HepG2 (cell line): ENCODE results near the gene AUH. TPM values are rescaled to one million over a fixed set of nuclear protein-coding genes. Genes with fewer than 3 reads are reported as not detected.

Experiments
- ATAC-seq: fragments of 200-7000 bp; cut with Tn5 transposase; 3 replicates; pipeline ENCODE4 v1.9.1; 2020; ENCODE audit warnings: mild to moderate bottlenecking, moderate library complexity
- BruUV-seq: library from RNA; stranded (reverse); fragments of 400-500 nt; replicated peaks from 2 replicates; lab custom pipeline; 2021; lab: Mats Ljungman, UMichigan
- CTCF ChIA-PET: fragments of 300-600 bp; formaldehyde crosslinking; extraction: SDS; loops from one replicate; lab custom pipeline; 2021; ENCODE audit warnings: low total read pairs, inconsistent platforms, low intra/inter-chr PET ratio; lab: Yijun Ruan, JAX
- POLR2A ChIA-PET: fragments of 350-600 bp; sonication (Branson Sonifier 250); formaldehyde crosslinking; loops from one replicate; lab custom pipeline; 2020; ENCODE audit warnings: antibody characterized with exemption, inconsistent platforms; lab: Yijun Ruan, JAX
- DNase-seq: peaks from one replicate; pipeline ENCODE4 v3.0.0-alpha.2; 2015; ENCODE audit warnings: low spot score
- FAIRE-seq: peaks from 3 replicates; lab custom pipeline; 2011; peaks lifted over from hg19 to GRCh38; lab: Jason Lieb, UNC
- H2AFZ ChIP-seq: one replicate; pipeline ENCODE4 v1.6.1; 2011; ENCODE audit warnings: low read length, inconsistent platforms
- H3K27ac ChIP-seq: fragments of 300-600 bp; 3 replicates; pipeline ENCODE4 v1.8.0; 2011; ENCODE audit warnings: mixed run types, mild to moderate bottlenecking, mixed read lengths, low read length, inconsistent platforms; ENCODE audit not compliant: insufficient read depth; ENCODE audit errors: extremely low read length
- H3K27me3 ChIP-seq, 2 experiments: fragments of 200-600 bp in 1 of 2; 2 replicates in 1 of 2; 3 replicates in 1 of 2; pipeline versions ENCODE4 v1.6.0 to v1.8.0; 2011; ENCODE audit warnings: low read length in 2 of 2, mild to moderate bottlenecking in 2 of 2, moderate library complexity in 2 of 2, inconsistent platforms in 1 of 2; ENCODE audit not compliant: insufficient read depth in 2 of 2, control insufficient read depth in 1 of 2
- H3K36me3 ChIP-seq, 2 experiments: fragments of 200-600 bp in 1 of 2; replicated peaks in 1 of 2; 2 replicates in 1 of 2; 3 replicates in 1 of 2; pipeline versions ENCODE4 v1.5.1 to v1.8.0; 2011; ENCODE audit warnings: low read length in 2 of 2, inconsistent platforms in 1 of 2; ENCODE audit not compliant: insufficient read depth in 2 of 2, control insufficient read depth in 1 of 2
- H3K4me1 ChIP-seq: 2 replicates; pipeline ENCODE4 v1.5.1; 2012; ENCODE audit warnings: low read length, inconsistent platforms; ENCODE audit not compliant: insufficient read depth
- H3K4me2 ChIP-seq: 2 replicates; pipeline ENCODE4 v1.6.0; 2011; ENCODE audit warnings: low read depth, low read length, inconsistent platforms
- H3K4me3 ChIP-seq, 3 experiments: fragments of 200-600 bp in 1 of 3; sonication (generic), shearing (Covaris generic) in 1 of 3; replicated peaks in 1 of 3; 2 replicates each; pipeline ENCODE4 v1.5.1; 2011 to 2016; ENCODE audit warnings: low read length in 3 of 3, inconsistent platforms in 2 of 3, low read depth in 2 of 3, mild to moderate bottlenecking in 2 of 3, control low read depth in 1 of 3, mixed read lengths in 1 of 3; ENCODE audit not compliant: insufficient read depth in 1 of 3
- H3K79me2 ChIP-seq: one replicate; pipeline ENCODE4 v1.6.1; 2011; ENCODE audit warnings: low read length, inconsistent platforms; ENCODE audit not compliant: insufficient read depth
- H3K9ac ChIP-seq: 2 replicates; pipeline ENCODE4 v1.6.0; 2011; ENCODE audit warnings: mild to moderate bottlenecking, low read depth, low read length, inconsistent platforms; ENCODE audit not compliant: insufficient read depth
- H3K9me3 ChIP-seq: 2 replicates; pipeline ENCODE4 v1.5.1; 2012; ENCODE audit warnings: mild to moderate bottlenecking, low read length
- H4K20me1 ChIP-seq: 2 replicates; pipeline ENCODE4 v1.6.0; 2011; ENCODE audit warnings: inconsistent platforms, mild to moderate bottlenecking, low read length, moderate library complexity; ENCODE audit not compliant: insufficient read depth
- MED13 ChIP-seq: sonication (generic); formaldehyde crosslinking; IDR thresholded peaks from 2 replicates; pipeline ENCODE4 v1.5.0; 2020; ENCODE audit warnings: missing genetic modification reagents
- MTF1 ChIP-seq: sonication (generic); formaldehyde crosslinking; IDR thresholded peaks from 2 replicates; pipeline ENCODE4 v1.5.0; 2020; ENCODE audit warnings: missing genetic modification reagents
- ZNF614 ChIP-seq: IDR thresholded peaks from 2 replicates; pipeline ENCODE4 v1.6.1; 2018; ENCODE audit warnings: missing biosample characterization, missing genetic modification reagents, inconsistent platforms, borderline replicate concordance
- WGBS: methylation state at CpG from one replicate; pipeline ENCODE4 v1.1.6; 2017; ENCODE audit warnings: low lambda C conversion rate; 5-methylcytosine and 5-hydroxymethylcytosine counted together
- in situ Hi-C: cut with HindIII; loops from 2 replicates; pipeline ENCODE4 v1.10.0; 2017; ENCODE audit warnings: low pct_unique_long_range_greater_than_20kb; ENCODE audit not compliant: extremely low pct_ligation_motif_present
- intact Hi-C: fragments of 100-400 bp; cut with micrococcal nuclease; formaldehyde crosslinking; loops from one replicate; pipeline ENCODE4 v1.10.0; 2022; ENCODE audit not compliant: unreplicated experiment
- polyA plus RNA-seq, 8 experiments: library from polyadenylated mRNA; depleted of rRNA in 3 of 8; stranded (reverse) in 7 of 8; unstranded in 1 of 8; fragments of >200 nt; fragmentation: Illumina TruSeq in 4 of 8; extraction: Trizol in 4 of 8; gene quantifications; 2 replicates each; pipeline versions ENCODE4 v1.2.1 to v1.2.3, GENCODE V29; 2011 to 2016; ENCODE audit warnings: low read depth in 4 of 8, missing spikeins in 1 of 8, mixed read lengths in 1 of 8; ENCODE audit not compliant: insufficient read depth in 1 of 8
- total RNA-seq, 5 experiments: library from RNA; depleted of rRNA; stranded (reverse); fragments of >200 nt; fragmentation: Illumina TruSeq; extraction: Trizol; gene quantifications; 2 replicates each; pipeline ENCODE4 v1.2.3, GENCODE V29; 2016; ENCODE audit warnings: low read depth in 1 of 5
- TF ChIP-seq, protein P1 (sequence below): sonication (generic); formaldehyde crosslinking; conservative IDR thresholded peaks from 2 replicates; pipeline ENCODE4 v1.4.0; 2020; ENCODE audit warnings: mild to moderate bottlenecking, missing genetic modification reagents, moderate library complexity
- TF ChIP-seq, protein P2 (sequence below): sonication (generic); formaldehyde crosslinking; IDR thresholded peaks from 2 replicates; pipeline ENCODE4 v1.4.0; 2020; ENCODE audit warnings: missing genetic modification reagents, low read depth, mild to moderate bottlenecking, borderline replicate concordance

The AUH gene
- total and polyA plus RNA-seq, 2 of the 13 experiments (the other 11 are each of a cell fraction or from before 2014, with no cell fraction given), result 25.8 to 31.9 TPM

DNA sequence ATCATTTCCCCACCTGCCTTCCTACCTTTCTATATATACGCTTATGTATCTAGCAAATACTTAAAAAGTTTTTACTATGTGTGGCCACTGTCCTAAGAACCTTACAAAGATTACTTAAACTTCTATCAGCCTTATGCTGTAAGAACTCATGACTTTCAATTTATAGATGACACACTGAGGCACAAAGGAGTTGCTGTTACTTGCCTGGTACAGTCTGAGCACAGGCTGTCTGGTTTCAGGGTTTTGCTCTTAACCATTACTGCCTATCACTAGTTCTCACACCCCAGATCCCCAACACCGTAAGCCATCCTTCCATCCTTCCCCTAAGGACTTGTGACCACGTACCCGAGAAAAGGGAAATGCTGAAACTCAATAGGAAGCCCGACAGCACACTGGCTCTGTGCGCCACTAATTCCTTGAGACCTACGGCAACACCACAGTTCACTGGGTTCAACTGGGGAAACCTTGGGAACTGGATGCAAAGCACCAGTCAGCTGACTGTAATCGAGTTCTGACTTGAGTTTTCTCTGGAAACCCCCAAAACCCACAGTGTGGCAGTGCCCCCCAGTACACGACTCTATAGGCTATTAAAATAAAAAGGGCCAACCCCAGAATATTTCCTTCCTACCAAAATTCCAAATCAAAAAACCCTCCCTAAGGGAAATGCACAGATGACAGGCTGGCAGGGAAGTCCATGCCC lies 56.0 kb downstream of the AUH start:
- FAIRE-seq (no peak), ATAC-seq (no peak), DNase-seq (no peak)
- H3K9me3 ChIP-seq, result no peaks in the 10 kb centered on the region
- H3K4me1 ChIP-seq, result peaks cover 19% of the 10 kb centered on the region; the same call in 1 of the 2 replicates
- in situ Hi-C loops (no loop called here), intact Hi-C loops (no loop called here)
- H2AFZ ChIP-seq, result no peak overlapping the region
- POLR2A ChIA-PET, result no interaction called here
- H3K27ac ChIP-seq, result no peak overlapping the region
- H3K79me2 ChIP-seq, result peaks cover 14% of the 10 kb centered on the region
- no peaks in the 10 kb centered on the region for H4K20me1 ChIP-seq
- 97% methylated on average over 9 of the region's 9 CpGs for WGBS
- H3K36me3 ChIP-seq, result peaks cover 2 to 16% of the 10 kb centered on the region in 2 experiments; a peak in 3 of 5 replicates
- no peaks in the 10 kb centered on the region for H3K27me3 ChIP-seq
- H3K4me3 ChIP-seq, result no peak overlapping the region
- no peak overlapping the region for H3K4me2 ChIP-seq
- BruUV-seq, result no TSS peak
- H3K9ac ChIP-seq, result no peak overlapping the region
- TF ChIP-seq ZNF614 (CRISPR knock-in tag) (no peak), MTF1 (CRISPR knock-in tag) (no peak), MED13 (CRISPR knock-in tag) (no peak)
- TF ChIP-seq, protein P1, sequence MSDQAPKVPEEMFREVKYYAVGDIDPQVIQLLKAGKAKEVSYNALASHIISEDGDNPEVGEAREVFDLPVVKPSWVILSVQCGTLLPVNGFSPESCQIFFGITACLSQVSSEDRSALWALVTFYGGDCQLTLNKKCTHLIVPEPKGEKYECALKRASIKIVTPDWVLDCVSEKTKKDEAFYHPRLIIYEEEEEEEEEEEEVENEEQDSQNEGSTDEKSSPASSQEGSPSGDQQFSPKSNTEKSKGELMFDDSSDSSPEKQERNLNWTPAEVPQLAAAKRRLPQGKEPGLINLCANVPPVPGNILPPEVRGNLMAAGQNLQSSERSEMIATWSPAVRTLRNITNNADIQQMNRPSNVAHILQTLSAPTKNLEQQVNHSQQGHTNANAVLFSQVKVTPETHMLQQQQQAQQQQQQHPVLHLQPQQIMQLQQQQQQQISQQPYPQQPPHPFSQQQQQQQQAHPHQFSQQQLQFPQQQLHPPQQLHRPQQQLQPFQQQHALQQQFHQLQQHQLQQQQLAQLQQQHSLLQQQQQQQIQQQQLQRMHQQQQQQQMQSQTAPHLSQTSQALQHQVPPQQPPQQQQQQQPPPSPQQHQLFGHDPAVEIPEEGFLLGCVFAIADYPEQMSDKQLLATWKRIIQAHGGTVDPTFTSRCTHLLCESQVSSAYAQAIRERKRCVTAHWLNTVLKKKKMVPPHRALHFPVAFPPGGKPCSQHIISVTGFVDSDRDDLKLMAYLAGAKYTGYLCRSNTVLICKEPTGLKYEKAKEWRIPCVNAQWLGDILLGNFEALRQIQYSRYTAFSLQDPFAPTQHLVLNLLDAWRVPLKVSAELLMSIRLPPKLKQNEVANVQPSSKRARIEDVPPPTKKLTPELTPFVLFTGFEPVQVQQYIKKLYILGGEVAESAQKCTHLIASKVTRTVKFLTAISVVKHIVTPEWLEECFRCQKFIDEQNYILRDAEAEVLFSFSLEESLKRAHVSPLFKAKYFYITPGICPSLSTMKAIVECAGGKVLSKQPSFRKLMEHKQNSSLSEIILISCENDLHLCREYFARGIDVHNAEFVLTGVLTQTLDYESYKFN (CRISPR knock-in tag), result no peak
- TF ChIP-seq, protein P2, sequence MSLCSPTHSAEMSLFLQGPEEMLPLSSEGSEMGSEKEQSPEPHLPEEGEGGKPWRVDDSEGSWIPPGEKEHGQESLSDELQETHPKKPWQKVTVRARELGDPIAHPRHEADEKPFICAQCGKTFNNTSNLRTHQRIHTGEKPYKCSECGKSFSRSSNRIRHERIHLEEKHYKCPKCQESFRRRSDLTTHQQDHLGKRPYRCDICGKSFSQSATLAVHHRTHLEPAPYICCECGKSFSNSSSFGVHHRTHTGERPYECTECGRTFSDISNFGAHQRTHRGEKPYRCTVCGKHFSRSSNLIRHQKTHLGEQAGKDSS (CRISPR knock-in tag), result no peak
- CTCF ChIA-PET, result no interaction called here
